ENCODE results near the gene TJP1.
"Not testable (repeated sequence)": the region's sequence is repeated elsewhere in the genome, so short reads cannot be mapped to it uniquely, and the experiment has no call there.

The TJP1 gene

GRCh38 chr15:29680465-29681165, 141.7 kb downstream of the TJP1 start:
- no peak for DNase-seq

GRCh38 chr15:29678504-29679034, 143.7 kb downstream of the TJP1 start:
- DNase-seq, result no peak

GRCh38 chr15:29677871-29678461, 144.3 kb downstream of the TJP1 start:
- DNase-seq, result no peak

GRCh38 chr15:29677455-29677854, 144.8 kb downstream of the TJP1 start:
- no peak for DNase-seq

- DNase-seq, result no peak
These were observed 145.3 kb downstream of the TJP1 start for GRCh38 chr15:29676961-29677402.

- not testable (repeated sequence) for DNase-seq
These were observed 145.8 kb downstream of the TJP1 start for GRCh38 chr15:29676374-29676960.

- DNase-seq, result no peak
These were observed 146.4 kb downstream of the TJP1 start for GRCh38 chr15:29675791-29676301.

GRCh38 chr15:29674661-29675533, 147.4 kb downstream of the TJP1 start:
- DNase-seq, result no peak

GRCh38 chr15:29672923-29673809, 149.1 kb downstream of the TJP1 start:
- no peak for DNase-seq

GRCh38 chr15:29672446-29672845, 149.8 kb downstream of the TJP1 start:
- no peak for DNase-seq

GRCh38 chr15:29672046-29672445, 150.2 kb downstream of the TJP1 start:
- not testable (repeated sequence) for DNase-seq

GRCh38 chr15:29670998-29671981, 151.0 kb downstream of the TJP1 start:
- no peak for DNase-seq

- DNase-seq, result no peak
These were observed 152.0 kb downstream of the TJP1 start for GRCh38 chr15:29670266-29670665.

- DNase-seq, result no peak
These were observed 152.4 kb downstream of the TJP1 start for GRCh38 chr15:29669823-29670222.

GRCh38 chr15:29668120-29668602, 154.1 kb downstream of the TJP1 start:
- DNase-seq, result no peak

- DNase-seq, result no peak
These were observed 156.0 kb downstream of the TJP1 start for GRCh38 chr15:29666241-29666640.

- DNase-seq, result no peak
These were observed 156.7 kb downstream of the TJP1 start for GRCh38 chr15:29665444-29666003.

- no peak for DNase-seq
These were observed 157.9 kb downstream of the TJP1 start for GRCh38 chr15:29664406-29664805.

GRCh38 chr15:29657476-29657817, 164.8 kb downstream of the TJP1 start:
- not testable (repeated sequence) for DNase-seq
